C4-2B (cell line): ENCODE data around the gene MAP1LC3C.

Source experiments
- H3K27ac ChIP-seq: fragments of 450-650 bp; 2 replicates; pipeline ENCODE4 v1.5.1; 2017
- ZFX ChIP-seq: fragments of 450-650 bp; IDR thresholded peaks from 2 replicates; pipeline ENCODE4 v1.6.1; 2017
- TF ChIP-seq, protein P1 (sequence below): fragments of 450-650 bp; conservative IDR thresholded peaks from 2 replicates; pipeline ENCODE4 v1.5.1; 2017; ENCODE audit warnings: mild to moderate bottlenecking

The MAP1LC3C gene

DNA sequence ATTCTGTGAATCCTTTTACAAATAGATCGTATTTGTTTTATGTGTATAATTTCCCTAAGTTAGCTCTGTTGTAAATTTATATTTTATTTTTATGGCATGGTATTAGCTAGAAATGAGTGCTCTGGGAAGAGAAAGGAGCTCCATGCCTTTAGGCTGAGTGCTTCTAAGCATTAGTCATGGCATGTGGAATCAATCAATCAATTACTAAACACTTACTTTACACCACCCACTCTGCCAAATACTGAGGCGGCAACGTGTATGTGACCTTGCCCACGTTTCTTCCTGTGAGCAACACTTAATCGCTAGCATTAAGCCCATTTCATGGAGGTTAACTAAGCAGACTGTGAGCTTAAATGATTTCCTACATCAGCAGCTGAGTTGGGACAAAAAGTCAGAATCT is 48.5 kb downstream of the MAP1LC3C start:
- no peak for TF ChIP-seq ZFX
- TF ChIP-seq, protein P1, sequence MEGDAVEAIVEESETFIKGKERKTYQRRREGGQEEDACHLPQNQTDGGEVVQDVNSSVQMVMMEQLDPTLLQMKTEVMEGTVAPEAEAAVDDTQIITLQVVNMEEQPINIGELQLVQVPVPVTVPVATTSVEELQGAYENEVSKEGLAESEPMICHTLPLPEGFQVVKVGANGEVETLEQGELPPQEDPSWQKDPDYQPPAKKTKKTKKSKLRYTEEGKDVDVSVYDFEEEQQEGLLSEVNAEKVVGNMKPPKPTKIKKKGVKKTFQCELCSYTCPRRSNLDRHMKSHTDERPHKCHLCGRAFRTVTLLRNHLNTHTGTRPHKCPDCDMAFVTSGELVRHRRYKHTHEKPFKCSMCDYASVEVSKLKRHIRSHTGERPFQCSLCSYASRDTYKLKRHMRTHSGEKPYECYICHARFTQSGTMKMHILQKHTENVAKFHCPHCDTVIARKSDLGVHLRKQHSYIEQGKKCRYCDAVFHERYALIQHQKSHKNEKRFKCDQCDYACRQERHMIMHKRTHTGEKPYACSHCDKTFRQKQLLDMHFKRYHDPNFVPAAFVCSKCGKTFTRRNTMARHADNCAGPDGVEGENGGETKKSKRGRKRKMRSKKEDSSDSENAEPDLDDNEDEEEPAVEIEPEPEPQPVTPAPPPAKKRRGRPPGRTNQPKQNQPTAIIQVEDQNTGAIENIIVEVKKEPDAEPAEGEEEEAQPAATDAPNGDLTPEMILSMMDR: no peak
- H3K27ac ChIP-seq: no peak overlapping the region

GRCh38 chr1:241947354-241947753 is 51.5 kb downstream of the MAP1LC3C start:
- no peak overlapping the region for H3K27ac ChIP-seq
- TF ChIP-seq, protein P1: no peak
- TF ChIP-seq ZFX: no peak
